HTERT RPE-1 (cell line): ENCODE data around the gene HDAC10.
"Not testable (repeated sequence)": the region's sequence is repeated elsewhere in the genome, so short reads cannot be mapped to it uniquely, and the experiment has no call there.

Source experiments
- in situ Hi-C: fragments of 300-500 bp; cut with MboI; formaldehyde crosslinking; loops from 4 replicates; pipeline ENCODE4 v1.14.3; 2020; ENCODE audit warnings: low sequenced_read_pairs

Gene HDAC10

DNA sequence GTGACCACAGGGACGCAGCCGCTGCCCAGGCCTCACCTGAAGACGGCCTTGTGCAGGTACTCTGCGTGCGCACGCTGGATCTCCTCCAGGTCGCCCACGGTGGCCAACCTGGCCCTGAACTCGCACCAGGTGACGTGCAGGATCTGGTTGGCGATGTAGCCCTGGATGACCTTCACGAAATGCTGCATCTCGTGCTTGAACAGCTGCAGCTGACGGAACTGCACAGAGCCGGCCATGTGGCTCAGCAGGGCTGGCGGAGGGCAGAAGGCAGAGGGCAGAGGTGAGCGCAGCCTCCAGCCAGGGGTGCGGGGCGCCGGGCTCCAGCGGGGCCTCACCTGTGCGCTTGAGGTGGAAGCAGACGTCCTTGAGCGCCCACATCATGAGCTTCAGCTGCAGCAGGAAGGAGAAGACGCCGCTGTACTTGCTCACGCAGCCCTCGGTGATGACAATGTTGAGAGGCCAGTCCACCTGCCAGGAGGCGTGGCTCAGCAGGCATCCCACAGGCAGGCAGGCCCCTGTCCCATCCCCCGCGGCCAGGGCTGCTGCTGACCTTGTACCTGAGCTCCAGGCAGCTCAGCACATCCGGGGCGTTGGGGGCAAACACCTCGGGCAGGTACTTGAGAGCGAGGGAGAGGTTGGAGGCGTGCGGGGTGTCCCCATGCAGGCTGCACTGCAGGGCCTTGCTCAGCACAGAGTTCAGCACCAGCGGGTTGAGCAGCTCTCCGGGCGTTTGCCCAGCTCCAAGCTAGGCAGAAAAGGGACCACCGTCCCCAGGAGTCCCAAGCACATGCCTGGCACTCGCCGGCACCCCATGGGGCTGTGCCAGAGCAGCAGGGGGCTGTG, 32.7 kb downstream of the HDAC10 start:
- in situ Hi-C loops: no loop called here

DNA sequence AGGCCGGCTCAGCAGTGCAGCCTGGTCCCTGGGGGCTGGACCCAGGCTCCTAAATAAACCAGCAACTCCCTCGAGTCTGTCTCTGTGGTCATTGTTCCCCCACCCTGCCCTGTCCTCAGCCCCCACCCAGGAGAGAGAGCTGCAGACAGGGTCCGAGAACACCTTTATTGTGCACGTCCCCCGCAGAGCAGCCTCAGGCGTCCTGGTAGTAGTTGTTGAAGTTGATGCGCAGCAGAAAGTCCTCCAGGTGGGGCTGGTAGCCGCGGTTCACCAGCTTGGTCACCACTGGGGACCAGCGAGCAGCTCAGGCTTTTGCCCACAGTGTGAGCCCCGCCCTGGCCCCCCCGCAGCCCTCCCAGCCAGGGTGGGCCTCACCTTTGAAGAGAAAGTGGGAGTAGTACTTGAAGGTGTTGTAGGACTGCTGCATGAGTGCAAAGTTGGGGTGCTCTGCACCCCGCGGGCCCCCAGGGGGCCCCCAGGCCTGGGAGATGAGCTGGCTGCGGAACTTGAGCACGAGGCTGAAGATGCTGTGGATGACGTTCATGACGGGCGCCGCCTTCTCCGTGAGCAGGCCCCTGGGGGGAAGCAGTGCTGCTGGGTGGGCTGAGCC, 33.4 kb downstream of the HDAC10 start:
- in situ Hi-C loops: no loop called here

DNA sequence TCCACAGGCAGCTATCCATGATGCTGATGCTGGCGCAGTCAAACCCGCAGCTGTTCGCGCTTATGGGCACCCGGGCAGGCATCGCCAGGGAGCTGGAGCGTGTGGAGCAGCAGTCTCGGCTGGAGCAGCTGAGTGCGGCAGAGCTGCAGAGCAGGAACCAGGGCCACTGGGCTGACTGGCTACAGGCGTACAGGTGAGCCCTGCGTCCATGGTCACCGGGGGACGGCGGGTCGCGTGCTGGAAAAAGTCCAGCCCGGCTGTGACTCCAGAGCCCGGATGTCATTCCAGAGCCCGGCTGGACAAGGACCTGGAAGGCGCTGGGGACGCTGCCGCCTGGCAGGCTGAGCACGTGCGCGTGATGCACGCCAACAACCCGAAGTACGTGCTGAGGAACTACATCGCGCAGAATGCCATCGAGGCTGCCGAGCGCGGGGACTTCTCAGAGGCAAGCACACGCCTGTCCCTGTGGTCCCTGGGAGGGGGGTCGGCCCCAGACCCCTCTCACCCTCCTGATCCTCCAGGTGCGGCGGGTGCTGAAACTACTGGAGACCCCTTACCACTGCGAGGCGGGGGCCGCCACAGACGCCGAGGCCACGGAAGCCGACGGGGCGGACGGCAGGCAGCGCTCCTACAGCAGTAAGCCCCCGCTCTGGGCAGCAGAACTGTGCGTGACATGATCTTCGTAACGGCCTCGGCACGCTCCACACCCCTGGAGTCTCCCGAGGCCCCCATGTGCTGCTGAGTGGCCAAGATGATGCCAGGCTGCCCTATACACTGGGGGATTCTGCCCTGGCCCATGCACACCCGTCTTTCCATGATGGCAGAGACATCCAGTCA, 34.2 kb downstream of the HDAC10 start:
- in situ Hi-C loops: no loop called here

DNA sequence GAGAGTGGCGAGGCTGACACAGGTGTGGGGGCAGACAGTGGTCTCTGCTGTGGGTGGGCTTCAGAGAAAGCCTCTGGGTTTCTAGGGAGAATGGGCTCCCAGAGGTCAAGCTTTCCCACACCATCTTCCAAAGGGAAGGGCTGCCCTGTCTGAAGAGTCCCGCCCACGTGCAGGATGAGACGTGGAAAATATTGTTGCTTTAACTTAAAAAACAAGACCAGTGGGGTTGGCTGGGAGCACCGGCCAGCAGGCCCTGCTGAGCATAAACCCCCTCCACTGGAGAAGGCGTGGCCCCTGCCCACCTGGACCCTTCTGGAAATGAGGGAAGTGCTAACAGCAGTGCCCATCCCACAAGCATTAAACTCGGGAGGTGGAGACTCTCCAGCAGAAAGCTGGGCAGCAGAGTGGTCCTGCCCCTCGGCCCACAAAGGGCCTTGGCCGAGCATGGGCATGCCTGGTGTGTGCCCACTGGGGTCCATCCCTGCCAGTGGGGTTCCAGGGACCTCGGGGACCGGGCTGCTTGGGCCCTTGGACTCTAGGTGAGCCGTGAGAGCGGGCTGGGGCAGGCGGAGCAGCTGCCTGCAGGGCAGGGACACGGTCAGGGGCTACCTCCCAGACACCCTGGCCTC, 34.9 kb downstream of the HDAC10 start:
- in situ Hi-C loops: no loop called here

DNA sequence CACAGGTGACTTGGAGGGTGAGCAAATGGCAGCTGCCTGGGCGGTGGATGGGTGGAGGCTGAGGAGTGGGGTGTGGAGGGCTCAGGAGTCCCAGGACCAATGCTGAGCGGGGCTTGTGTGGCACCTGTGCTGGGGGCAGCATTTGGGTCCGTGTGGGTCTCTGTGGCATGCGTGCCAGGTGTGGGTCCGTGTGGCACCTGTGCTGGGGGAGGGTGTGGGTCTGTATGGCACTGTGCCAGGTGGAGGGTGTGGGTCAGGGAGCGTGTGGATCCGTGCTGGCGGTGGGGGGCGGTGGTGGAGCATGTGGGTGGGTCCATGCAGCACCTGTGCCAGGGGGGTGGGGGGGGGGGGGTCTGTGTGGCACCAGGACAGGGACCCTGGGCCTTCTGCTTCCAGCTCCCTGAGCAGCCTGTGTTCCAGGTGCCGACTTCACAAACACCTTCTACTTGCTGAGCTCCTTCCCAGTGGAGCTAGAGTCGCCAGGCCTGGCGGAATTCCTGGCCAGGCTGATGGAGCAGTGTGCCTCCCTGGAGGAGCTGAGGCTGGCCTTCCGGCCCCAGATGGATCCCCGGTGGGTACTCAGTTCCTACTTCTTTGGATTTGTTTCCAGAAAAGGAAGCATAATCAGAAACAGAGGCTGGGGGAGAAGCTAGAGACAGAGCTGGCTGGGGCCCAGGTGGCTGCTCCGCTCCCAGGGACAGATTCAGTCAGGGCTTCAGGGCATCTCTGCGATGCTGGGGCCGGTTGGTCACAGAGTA, 35.6 kb downstream of the HDAC10 start:
- in situ Hi-C loops: no loop called here

DNA sequence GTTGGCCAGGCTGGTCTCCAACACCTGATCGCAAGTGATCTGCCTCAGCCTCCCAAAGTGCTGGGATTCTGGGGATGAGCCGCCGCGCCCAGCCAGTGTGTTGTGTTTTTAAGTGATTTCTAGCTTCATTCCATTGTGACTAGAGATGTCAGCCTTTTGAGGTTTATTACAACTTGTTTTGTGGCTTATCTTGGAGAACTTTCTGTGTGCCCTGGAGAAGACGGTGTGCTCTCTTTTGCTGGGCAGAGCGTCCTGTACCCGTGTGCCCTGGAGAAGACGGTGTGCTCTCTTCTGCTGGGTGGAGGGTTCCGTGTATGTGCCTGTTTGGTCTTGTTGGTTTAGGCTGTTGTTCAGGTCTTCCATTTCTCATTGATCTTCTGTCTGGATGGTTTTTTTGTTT, 37.8 kb downstream of the HDAC10 start:
- in situ Hi-C loops: no loop called here

DNA sequence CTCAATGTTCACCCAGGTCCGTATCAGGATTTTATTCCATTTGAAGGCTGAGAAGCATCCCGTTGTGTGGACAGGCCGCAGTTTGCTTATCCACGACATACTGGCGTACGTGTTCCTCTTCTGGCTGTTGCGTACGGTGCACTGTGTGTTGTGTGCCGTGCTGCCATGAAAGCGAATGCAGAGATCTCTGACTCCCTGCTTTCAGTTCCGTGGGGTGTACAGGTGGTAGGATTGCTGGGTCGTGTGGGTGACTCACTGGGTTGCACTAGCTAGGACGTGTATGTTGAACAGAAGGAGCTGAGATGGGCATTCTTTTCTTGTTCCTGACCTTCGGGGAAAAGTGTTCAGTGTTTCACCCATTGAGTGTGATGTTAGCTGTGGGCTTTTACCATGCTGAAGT, 39.9 kb downstream of the HDAC10 start:
- in situ Hi-C loops: no loop called here

DNA sequence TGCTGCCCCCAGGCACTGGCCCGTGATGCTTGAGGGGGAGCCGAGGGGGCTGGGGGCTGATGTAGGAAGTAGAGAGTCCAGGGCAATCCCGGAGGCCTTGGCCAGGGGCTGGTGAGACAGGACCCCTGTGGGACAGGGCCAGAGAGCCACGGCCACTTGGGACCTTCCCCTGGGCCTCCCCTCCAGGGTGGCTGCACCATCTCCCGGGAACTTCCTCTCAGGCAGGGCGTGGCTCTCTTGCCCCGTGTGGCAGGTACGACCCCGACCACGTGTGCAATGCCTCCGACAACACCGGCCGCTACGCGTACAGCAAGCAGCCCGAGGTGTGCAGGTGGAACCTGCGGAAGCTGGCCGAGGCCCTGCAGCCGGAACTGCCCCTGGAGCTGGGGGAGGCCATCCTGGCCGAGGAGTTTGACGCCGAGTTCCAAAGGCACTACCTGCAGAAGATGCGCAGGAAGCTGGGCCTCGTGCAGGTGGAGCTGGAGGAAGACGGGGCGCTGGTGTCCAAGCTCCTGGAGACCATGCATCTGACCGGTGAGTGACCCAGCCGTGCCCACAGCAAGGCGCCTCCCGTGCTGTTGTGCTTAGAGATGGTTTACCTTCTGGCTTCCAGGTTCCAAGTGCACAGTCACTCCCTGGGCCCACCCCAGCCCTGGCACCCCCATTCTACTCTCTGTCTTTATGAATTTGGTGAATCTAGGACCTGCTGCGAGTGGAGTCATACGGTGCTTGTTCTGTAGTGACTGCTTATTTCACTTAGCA, 40.5 kb downstream of the HDAC10 start:
- in situ Hi-C loops: no loop called here

DNA sequence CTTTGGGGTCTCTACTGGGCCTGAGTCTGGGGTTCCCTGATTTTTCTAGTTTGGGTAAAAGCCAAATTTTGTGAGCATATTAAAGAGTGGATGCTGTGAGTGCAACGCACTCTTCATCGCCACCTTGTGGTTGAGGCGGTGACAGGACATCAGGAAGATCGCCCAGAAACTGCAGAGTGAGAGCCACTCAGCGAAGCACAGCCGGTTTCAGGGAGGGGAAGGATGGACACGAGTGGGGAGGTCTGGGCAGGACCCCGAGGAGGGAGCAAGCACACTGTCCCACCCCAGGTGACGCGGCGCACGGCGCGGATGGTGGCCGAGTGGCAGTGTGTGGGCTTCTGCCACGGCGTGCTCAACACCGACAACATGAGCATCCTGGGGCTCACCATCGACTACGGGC, 41.2 kb downstream of the HDAC10 start:
- in situ Hi-C loops: no loop called here

DNA sequence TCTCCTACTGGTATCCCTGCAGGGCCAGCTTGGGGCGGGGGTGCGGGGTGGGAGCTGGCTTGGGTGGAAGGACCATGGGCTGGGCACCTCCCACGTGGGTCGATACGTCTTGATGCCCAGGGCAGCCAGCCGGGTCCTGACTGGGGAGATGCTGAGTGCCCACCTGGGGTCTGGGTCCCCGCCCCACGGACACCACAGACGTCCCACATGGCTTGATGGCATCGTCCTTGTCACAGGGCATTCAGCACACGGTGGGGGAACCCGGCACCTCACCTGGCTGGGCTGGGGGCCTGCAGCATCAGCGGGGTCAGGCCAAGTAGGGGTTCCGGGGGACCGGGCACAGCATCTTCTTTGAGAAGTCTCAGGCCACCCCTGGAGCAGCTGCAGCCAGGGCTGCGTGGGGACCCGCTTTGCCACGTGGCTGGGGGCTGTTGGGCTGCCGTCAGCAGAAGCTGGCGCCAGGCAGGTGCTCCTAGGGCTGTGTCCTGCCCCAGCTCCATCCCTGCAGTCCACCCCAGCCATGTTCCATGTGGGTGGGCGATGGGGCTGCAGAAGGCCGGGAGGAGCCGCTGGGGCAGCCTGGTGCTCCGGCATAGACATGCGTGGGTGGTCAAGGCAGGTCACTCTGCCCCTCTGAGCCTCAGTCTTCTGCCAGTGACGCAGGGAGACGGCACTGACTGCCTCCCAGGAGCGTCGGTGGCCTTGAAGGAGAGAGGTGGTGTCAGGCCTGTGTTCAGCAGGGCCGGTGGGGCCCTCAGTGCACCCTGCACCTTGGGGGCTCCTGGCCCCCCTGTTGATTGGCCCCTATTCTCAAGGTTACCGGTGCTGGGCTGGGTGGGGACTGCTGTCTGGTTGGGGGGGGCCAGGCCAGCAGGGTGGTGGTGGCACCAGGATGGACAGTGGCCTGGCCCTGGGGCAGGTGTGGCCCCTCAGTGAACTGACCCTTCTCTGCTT, 41.8 kb downstream of the HDAC10 start:
- in situ Hi-C loops: no loop called here

DNA sequence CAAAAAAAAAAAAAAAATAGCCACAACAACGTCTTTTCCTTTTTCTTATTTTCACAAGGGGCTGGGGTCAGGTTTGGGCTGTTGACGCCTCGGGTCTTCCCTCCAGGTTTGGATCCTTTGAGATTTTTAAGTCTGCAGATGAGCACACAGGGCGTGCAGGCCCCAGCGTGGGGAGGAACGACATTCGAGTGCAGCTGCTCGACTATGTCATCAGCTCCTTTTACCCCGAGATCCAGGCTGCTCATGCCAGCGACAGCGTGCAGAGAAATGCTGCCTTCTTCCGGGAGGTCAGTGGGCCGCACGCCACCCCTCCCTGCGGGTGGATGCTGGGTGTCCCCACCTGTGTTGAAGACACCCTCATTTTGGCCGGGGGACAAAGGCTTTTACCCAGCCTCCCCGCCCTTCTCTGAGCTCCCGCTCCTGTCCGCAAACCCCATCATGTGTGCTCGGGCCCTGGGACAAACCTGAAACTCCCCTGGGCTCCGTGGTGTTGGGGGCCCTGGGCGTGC, 42.6 kb downstream of the HDAC10 start:
- in situ Hi-C loops: no loop called here

DNA sequence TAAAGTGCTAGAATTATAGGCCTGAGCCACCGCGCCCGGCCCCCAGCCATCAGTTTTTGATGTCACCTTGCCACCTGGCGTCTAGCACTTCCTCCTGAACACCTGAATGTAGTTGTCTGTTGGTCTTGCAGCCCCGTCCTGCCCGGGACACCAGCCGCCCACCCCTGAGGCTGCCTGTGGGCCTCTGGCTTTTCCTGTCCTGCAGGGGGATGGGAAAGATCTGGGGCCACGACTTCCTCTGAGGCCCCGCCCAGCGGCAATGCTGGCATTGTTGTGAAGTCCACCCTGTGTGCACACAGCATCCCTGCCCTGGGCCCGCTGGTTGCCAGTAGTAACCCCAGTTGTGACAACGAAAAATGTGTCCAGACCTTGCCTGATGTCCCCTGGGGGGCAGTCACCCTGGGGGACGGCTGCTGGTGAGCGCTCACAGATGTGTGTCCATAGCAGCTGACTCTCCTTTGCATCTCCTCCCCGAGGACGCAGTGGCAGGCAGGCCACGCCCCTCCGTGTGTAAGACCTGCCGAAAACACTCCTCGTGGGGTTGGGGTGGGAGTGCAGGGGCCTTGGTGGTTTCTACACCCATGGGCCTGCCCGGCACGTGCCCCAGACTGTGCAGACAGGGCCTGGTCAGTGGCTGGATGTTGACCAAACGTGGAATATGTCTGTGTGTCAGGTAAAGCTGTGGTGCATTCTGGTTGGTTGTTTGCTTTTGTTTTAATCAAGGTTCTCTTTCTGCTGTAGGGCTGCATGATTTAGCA, 43.5 kb downstream of the HDAC10 start:
- in situ Hi-C loops: no loop called here

DNA sequence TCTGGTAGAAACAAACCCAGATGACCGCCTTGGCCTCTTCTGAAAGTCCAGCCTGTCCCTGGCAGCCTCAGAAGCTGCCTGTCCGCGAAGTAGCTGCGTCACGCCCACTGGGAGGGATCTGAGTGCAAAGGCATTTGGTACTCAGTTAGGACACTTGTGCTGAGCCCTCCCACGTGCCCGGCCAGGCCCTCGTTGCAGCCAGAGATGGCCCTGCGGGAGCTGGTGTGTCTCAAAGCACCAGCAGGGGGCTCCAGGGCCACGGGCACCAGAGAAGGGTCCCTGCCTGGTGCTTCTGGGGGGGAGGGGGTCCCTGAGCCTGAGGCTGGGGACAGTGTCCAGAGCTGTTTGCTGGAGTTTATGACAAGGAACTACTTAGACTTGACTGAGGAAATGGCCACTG, 44.5 kb downstream of the HDAC10 start:
- in situ Hi-C loops: no loop called here

DNA sequence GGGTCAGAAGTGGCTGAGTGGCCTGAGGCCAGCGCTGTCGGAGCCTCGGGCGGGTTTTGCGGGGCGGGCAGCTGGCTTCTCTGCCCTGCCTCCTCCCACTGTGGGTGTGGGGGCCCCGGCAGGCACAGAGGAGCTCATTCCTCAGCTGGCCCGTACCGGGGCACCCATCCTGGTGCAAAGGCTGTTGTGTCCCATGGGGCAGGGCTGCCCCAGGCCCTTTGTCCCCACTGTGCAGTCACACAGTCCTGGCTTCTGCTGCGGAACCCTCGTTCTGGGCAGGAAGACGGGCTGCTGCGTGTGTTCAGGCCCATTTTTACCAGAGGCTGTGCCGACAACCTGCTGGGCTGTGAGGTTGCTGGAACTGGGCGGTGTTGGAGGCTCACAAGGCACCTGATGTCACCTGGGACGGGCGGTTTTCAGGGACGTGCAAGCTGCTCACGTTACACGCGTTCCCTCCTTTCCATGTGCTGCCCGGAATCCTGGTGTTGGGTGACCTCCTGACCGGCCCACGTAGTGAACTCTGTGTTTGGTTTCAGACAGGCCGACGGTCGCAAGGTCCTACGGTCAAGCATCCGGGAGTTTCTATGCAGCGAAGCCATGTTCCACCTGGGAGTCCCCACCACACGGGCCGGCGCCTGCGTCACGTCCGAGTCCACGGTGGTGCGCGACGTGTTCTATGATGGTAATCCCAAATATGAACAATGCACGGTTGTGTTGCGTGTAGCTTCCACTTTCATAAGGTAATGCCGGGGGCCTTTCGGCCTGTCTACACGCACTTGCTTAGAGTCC, 45.1 kb downstream of the HDAC10 start:
- in situ Hi-C loops: no loop called here

DNA sequence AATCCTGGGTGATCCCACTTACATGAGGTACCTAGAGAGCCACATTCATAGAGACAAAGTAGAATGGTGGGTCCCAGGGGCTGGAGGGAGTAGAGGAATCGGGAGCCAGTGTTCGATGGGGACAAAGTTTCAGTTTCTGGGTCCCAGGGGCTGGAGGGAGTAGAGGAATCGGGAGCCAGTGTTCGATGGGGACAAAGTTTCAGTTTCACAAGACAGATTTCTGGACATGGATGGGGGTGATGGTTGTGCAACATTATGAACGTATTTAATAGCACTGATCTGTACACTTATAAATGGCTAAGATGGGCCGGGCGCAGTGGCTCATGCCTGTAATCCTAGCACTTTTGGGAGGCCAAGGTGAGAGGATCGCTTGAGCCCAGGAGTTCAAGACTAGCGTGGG, 46.1 kb downstream of the HDAC10 start:
- in situ Hi-C loops: not testable (repeated sequence)

DNA sequence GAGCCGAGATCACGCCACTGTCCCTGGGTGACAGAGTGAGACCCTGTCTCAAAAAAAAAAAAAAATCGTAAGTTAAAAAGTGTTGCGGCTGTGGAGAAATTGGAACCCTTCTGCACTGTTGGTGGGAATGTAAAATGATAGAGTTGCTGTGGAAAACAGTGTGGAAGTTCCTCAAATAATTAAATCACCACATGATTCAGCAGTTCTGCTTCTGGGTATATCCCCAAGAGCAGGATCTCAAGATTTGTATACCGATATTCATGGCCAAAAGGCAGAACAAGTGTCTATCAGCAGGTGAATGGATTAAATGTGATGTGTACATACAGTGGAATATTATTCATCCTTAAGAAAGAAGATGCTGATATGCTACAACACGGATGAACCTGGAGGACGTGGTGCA, 46.5 kb downstream of the HDAC10 start:
- in situ Hi-C loops: no loop called here

DNA sequence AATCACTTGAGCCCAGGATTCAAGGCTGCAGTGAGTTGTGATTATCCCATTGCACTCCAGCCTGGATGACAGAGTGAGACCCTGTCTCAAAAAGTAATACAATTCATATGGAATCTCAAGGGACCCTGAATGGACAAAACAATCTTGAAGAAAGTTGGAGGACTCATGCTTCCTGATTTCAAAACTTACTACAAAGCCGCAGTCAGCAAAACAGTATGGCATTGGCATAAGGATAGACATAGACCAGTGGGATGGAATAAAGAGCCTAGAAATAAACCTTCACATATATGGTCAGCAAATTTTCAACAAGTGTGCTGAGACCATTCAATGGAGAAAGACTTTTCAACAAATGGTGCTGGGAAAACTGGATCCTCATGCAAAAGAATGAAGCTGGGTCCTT, 47.8 kb downstream of the HDAC10 start:
- in situ Hi-C loops: no loop called here
